NCI-H1694 (cell line): Measurements from ENCODE around the gene GSTT4.
"Not testable (repeated sequence)": the region's sequence is repeated elsewhere in the genome, so short reads cannot be mapped to it uniquely, and the experiment has no call there.

Source experiments
- DNase-seq: peaks from one replicate; lab custom pipeline; 2025; lab: John Stamatoyannopoulos, UW

GSTT4 gene

GRCh38 chr22:23952794-23953405 lies 52.4 kb downstream of the GSTT4 start:
- DNase-seq = not testable (repeated sequence)

- not testable (repeated sequence) for DNase-seq
Measured at GRCh38 chr22:23951383-23951782, 53.9 kb downstream of the GSTT4 start.

- not testable (repeated sequence) for DNase-seq
Measured at GRCh38 chr22:23949764-23950163, 55.5 kb downstream of the GSTT4 start.
